WTC11 (cell line): ENCODE measurements around the gene ZBTB22. TPM values are rescaled to one million over a fixed set of nuclear protein-coding genes. Genes with fewer than 3 reads are reported as not detected.

Experiments
- ATAC-seq: fragments of 200-7000 bp; cut with Tn5 transposase; 2 replicates; pipeline ENCODE4 v1.10.0; 2021; ENCODE audit warnings: mild to moderate bottlenecking, moderate library complexity
- CTCF ChIA-PET: fragments of 300-600 bp; sonication (Branson Sonifier 250); formaldehyde crosslinking; loops from one replicate; lab custom pipeline; 2021; ENCODE audit warnings: antibody characterized with exemption; lab: Charles Lee
- POLR2A ChIA-PET: fragments of 350-600 bp; sonication (Branson Sonifier 250); formaldehyde crosslinking; loops from one replicate; lab custom pipeline; 2021; ENCODE audit warnings: antibody characterized with exemption; lab: Charles Lee
- DNase-seq: peaks from one replicate; pipeline ENCODE4 v3.0.0; 2021; ENCODE audit warnings: low spot score
- H3K27ac Mint-ChIP-seq: 2 replicates; pipeline ENCODE4 v1.8.0; 2021; ENCODE audit warnings: mixed read lengths
- H3K27me3 Mint-ChIP-seq: 2 replicates; pipeline ENCODE4 v1.8.0; 2021; ENCODE audit warnings: low read depth, mild to moderate bottlenecking, moderate library complexity, mixed read lengths
- H3K36me3 Mint-ChIP-seq: 2 replicates; pipeline ENCODE4 v1.8.0; 2021; ENCODE audit warnings: mixed read lengths
- H3K4me1 Mint-ChIP-seq: 2 replicates; pipeline ENCODE4 v1.8.0; 2022; ENCODE audit warnings: mixed read lengths
- H3K4me3 Mint-ChIP-seq: 2 replicates; pipeline ENCODE4 v1.8.0; 2021; ENCODE audit warnings: mild to moderate bottlenecking, moderate library complexity, mixed read lengths
- H3K9me3 Mint-ChIP-seq: 2 replicates; pipeline ENCODE4 v1.8.0; 2021; ENCODE audit warnings: mixed read lengths
- ATF2 ChIP-seq: sonication (generic); formaldehyde crosslinking; IDR thresholded peaks from 2 replicates; pipeline ENCODE4 v1.8.1; 2022; ENCODE audit warnings: low read depth, missing genetic modification reagents, borderline replicate concordance
- CREB1 ChIP-seq: sonication (generic); formaldehyde crosslinking; IDR thresholded peaks from 2 replicates; pipeline ENCODE4 v1.8.0; 2023; ENCODE audit warnings: mild to moderate bottlenecking, missing genetic modification reagents
- CREM ChIP-seq: sonication (generic); formaldehyde crosslinking; IDR thresholded peaks from 2 replicates; pipeline ENCODE4 v1.8.1; 2022; ENCODE audit warnings: mild to moderate bottlenecking, missing genetic modification reagents, moderate library complexity
- CTCF ChIP-seq: fragments of 200-600 bp; IDR thresholded peaks from 2 replicates; pipeline ENCODE4 v1.8.0; 2022; ENCODE audit warnings: antibody characterized with exemption
- ETV6 ChIP-seq: sonication (generic); formaldehyde crosslinking; IDR thresholded peaks from 2 replicates; pipeline ENCODE4 v1.8.1; 2022; ENCODE audit warnings: mild to moderate bottlenecking, missing genetic modification reagents
- FOXJ3 ChIP-seq: sonication (generic); formaldehyde crosslinking; IDR thresholded peaks from 2 replicates; pipeline ENCODE4 v1.9.0; 2021; ENCODE audit warnings: missing genetic modification reagents, mild to moderate bottlenecking, borderline replicate concordance
- FOXK1 ChIP-seq: sonication (generic); formaldehyde crosslinking; IDR thresholded peaks from 2 replicates; pipeline ENCODE4 v1.8.0; 2022; ENCODE audit warnings: mild to moderate bottlenecking, moderate library complexity, missing genetic modification reagents
- FOXP1 ChIP-seq: sonication (generic); formaldehyde crosslinking; IDR thresholded peaks from 2 replicates; pipeline ENCODE4 v1.8.0; 2022; ENCODE audit warnings: missing genetic modification reagents, mild to moderate bottlenecking, moderate library complexity, borderline replicate concordance
- HMGXB4 ChIP-seq: sonication (generic); formaldehyde crosslinking; IDR thresholded peaks from 2 replicates; pipeline ENCODE4 v1.8.1; 2023; ENCODE audit warnings: mild to moderate bottlenecking, moderate library complexity, missing genetic modification reagents
- PRDM15 ChIP-seq: sonication (generic); formaldehyde crosslinking; IDR thresholded peaks from 2 replicates; pipeline ENCODE4 v1.8.0; 2022; ENCODE audit warnings: missing genetic modification reagents
- SP1 ChIP-seq: sonication (generic); formaldehyde crosslinking; conservative IDR thresholded peaks from 2 replicates; pipeline ENCODE4 v1.8.1; 2022; ENCODE audit warnings: missing genetic modification reagents
- ZNF263 ChIP-seq: sonication (generic); formaldehyde crosslinking; IDR thresholded peaks from 2 replicates; pipeline ENCODE4 v1.8.1; 2022; ENCODE audit warnings: low read depth, mild to moderate bottlenecking, moderate library complexity, missing genetic modification reagents
- total RNA-seq: library from RNA; stranded (reverse); gene quantifications from 3 replicates; pipeline ENCODE4 v1.2.3, GENCODE V29; 2021
- TF ChIP-seq, protein P1 (sequence below): sonication (generic); formaldehyde crosslinking; IDR thresholded peaks from 2 replicates; pipeline ENCODE4 v1.8.0; 2023; ENCODE audit warnings: mild to moderate bottlenecking, missing genetic modification reagents
- TF ChIP-seq, protein P2 (sequence below): sonication (generic); formaldehyde crosslinking; IDR thresholded peaks from 2 replicates; pipeline ENCODE4 v1.8.0; 2023; ENCODE audit warnings: missing genetic modification reagents, mild to moderate bottlenecking, borderline replicate concordance
- TF ChIP-seq, protein P3 (sequence below): sonication (generic); formaldehyde crosslinking; IDR thresholded peaks from 2 replicates; pipeline ENCODE4 v1.8.1; 2023; ENCODE audit warnings: mild to moderate bottlenecking, missing genetic modification reagents
- TF ChIP-seq, protein P4 (sequence below): sonication (generic); formaldehyde crosslinking; IDR thresholded peaks from 2 replicates; pipeline ENCODE4 v1.8.0; 2022; ENCODE audit warnings: mild to moderate bottlenecking, missing genetic modification reagents

Gene ZBTB22
- total RNA-seq, 1 experiment from 2014 or later = 11.6 TPM

DNA sequence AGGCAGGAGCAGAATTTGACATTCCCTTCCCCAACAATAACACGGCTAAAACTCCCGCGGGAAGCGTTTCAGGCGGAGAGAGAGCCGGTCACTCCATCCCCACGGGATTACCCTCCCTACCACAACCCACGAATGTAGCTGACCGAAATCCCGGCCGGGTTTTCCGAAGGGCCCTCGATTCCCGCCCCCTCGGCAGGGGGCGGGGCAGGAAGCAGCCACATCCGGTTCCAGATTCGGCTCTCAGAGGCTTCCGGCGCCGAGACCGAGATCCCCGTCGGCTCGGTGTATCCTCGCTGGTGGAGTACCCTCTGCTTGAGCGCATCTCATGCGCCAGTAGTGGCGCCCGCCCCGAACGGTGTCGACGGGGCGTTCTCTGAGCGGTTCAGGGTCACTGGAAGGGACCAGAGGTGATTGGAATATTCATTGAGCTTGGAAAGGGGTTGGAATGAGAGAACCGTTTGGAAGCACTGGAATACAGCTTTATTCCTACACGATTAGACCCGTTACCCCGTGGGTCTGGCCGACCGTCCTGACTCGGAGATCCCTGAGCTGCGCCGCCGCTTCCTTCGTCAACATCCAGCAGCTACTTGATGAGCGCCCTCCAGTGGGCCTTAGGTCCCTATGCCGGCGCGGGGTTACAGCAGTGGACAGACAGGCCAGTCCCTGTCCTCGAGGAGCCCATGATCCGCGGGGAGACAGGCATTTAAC is 18.2 kb downstream of the ZBTB22 start:
- no peaks in the 10 kb centered on the region for H3K9me3 Mint-ChIP-seq
- ChIA-PET CTCF (interaction anchor here (0.6 to 4.0 kb wide), 18 partner anchors 9 to 127 kb away, joined by 3 to 40 read pairs (median 4); partner anchors contain the start of genes B3GALT4, CUTA, PFDN6 and SYNGAP1), POLR2A (interaction anchor here (0.6 to 1.6 kb wide), 9 partner anchors 9 to 327 kb away, joined by 3 to 19 read pairs (median 4); partner anchors contain the start of genes B3GALT4, PFDN6, RPS18 and VPS52)
- peak; percentile 87 for DNase-seq
- no peaks in the 10 kb centered on the region for H3K27me3 Mint-ChIP-seq
- peaks cover 17% of the 10 kb centered on the region for H3K4me1 Mint-ChIP-seq
- ATAC-seq = peak; percentile 54
- H3K4me3 Mint-ChIP-seq = peak overlapping the region; percentile 99
- H3K36me3 Mint-ChIP-seq = peaks cover 9% of the 10 kb centered on the region; the same call in 1 of the 2 replicates
- H3K27ac Mint-ChIP-seq = peak overlapping the region; percentile 100
- peak; percentile 30; the same call in 1 of the 2 replicates for TF ChIP-seq CREB1
- TF ChIP-seq, protein P1, sequence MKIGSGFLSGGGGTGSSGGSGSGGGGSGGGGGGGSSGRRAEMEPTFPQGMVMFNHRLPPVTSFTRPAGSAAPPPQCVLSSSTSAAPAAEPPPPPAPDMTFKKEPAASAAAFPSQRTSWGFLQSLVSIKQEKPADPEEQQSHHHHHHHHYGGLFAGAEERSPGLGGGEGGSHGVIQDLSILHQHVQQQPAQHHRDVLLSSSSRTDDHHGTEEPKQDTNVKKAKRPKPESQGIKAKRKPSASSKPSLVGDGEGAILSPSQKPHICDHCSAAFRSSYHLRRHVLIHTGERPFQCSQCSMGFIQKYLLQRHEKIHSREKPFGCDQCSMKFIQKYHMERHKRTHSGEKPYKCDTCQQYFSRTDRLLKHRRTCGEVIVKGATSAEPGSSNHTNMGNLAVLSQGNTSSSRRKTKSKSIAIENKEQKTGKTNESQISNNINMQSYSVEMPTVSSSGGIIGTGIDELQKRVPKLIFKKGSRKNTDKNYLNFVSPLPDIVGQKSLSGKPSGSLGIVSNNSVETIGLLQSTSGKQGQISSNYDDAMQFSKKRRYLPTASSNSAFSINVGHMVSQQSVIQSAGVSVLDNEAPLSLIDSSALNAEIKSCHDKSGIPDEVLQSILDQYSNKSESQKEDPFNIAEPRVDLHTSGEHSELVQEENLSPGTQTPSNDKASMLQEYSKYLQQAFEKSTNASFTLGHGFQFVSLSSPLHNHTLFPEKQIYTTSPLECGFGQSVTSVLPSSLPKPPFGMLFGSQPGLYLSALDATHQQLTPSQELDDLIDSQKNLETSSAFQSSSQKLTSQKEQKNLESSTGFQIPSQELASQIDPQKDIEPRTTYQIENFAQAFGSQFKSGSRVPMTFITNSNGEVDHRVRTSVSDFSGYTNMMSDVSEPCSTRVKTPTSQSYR (CRISPR knock-in tag) = 0 out of 2 replicates have a peak, but pooled peaks have one; percentile 9
- TF ChIP-seq PRDM15 = peak; percentile 97
- TF ChIP-seq, protein P2, sequence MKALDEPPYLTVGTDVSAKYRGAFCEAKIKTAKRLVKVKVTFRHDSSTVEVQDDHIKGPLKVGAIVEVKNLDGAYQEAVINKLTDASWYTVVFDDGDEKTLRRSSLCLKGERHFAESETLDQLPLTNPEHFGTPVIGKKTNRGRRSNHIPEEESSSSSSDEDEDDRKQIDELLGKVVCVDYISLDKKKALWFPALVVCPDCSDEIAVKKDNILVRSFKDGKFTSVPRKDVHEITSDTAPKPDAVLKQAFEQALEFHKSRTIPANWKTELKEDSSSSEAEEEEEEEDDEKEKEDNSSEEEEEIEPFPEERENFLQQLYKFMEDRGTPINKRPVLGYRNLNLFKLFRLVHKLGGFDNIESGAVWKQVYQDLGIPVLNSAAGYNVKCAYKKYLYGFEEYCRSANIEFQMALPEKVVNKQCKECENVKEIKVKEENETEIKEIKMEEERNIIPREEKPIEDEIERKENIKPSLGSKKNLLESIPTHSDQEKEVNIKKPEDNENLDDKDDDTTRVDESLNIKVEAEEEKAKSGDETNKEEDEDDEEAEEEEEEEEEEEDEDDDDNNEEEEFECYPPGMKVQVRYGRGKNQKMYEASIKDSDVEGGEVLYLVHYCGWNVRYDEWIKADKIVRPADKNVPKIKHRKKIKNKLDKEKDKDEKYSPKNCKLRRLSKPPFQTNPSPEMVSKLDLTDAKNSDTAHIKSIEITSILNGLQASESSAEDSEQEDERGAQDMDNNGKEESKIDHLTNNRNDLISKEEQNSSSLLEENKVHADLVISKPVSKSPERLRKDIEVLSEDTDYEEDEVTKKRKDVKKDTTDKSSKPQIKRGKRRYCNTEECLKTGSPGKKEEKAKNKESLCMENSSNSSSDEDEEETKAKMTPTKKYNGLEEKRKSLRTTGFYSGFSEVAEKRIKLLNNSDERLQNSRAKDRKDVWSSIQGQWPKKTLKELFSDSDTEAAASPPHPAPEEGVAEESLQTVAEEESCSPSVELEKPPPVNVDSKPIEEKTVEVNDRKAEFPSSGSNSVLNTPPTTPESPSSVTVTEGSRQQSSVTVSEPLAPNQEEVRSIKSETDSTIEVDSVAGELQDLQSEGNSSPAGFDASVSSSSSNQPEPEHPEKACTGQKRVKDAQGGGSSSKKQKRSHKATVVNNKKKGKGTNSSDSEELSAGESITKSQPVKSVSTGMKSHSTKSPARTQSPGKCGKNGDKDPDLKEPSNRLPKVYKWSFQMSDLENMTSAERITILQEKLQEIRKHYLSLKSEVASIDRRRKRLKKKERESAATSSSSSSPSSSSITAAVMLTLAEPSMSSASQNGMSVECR (CRISPR knock-in tag) = 0 out of 2 replicates have a peak, but pooled peaks have one; percentile 57
- peak; percentile 53; the same call in 1 of the 2 replicates for TF ChIP-seq FOXK1 (CRISPR knock-in tag)
- TF ChIP-seq, protein P3, sequence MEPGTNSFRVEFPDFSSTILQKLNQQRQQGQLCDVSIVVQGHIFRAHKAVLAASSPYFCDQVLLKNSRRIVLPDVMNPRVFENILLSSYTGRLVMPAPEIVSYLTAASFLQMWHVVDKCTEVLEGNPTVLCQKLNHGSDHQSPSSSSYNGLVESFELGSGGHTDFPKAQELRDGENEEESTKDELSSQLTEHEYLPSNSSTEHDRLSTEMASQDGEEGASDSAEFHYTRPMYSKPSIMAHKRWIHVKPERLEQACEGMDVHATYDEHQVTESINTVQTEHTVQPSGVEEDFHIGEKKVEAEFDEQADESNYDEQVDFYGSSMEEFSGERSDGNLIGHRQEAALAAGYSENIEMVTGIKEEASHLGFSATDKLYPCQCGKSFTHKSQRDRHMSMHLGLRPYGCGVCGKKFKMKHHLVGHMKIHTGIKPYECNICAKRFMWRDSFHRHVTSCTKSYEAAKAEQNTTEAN = peak; percentile 77; the same call in 1 of the 2 replicates
- TF ChIP-seq ATF2 = no peak
- peak; percentile 64; the same call in 1 of the 2 replicates for TF ChIP-seq FOXP1 (CRISPR knock-in tag)
- no peak; the same call in 1 of the 2 replicates for TF ChIP-seq CREM
- TF ChIP-seq, protein P4, sequence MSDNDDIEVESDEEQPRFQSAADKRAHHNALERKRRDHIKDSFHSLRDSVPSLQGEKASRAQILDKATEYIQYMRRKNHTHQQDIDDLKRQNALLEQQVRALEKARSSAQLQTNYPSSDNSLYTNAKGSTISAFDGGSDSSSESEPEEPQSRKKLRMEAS (CRISPR knock-in tag) = peak; percentile 53; the same call in 1 of the 2 replicates
- TF ChIP-seq SP1 (CRISPR knock-in tag) = peak; percentile 87
- TF ChIP-seq HMGXB4 (CRISPR knock-in tag) = peak; percentile 82
- peak; percentile 23; the same call in 1 of the 2 replicates for TF ChIP-seq ETV6
- TF ChIP-seq CTCF = peak; percentile 56
- TF ChIP-seq ZNF263 = no peak
- TF ChIP-seq FOXJ3 (CRISPR knock-in tag) = no peak
